Nephron progenitor cell (in vitro differentiated cells): ENCODE measurements around the gene C17orf100.

Experiments
- DNase-seq: peaks from one replicate; pipeline ENCODE4 v3.0.0; 2021
- H3K27ac Mint-ChIP-seq: 2 replicates; pipeline ENCODE4 v1.8.0; 2021; ENCODE audit warnings: mild to moderate bottlenecking, moderate library complexity, mixed read lengths
- H3K27me3 Mint-ChIP-seq: 2 replicates; pipeline ENCODE4 v1.8.0; 2021; ENCODE audit warnings: mild to moderate bottlenecking, low read depth, mixed read lengths; ENCODE audit not compliant: poor library complexity
- H3K36me3 Mint-ChIP-seq: 2 replicates; pipeline ENCODE4 v1.8.0; 2021; ENCODE audit warnings: low read depth, mixed read lengths
- H3K4me1 Mint-ChIP-seq: 2 replicates; pipeline ENCODE4 v1.8.0; 2021; ENCODE audit warnings: mixed read lengths
- H3K4me3 Mint-ChIP-seq: 2 replicates; pipeline ENCODE4 v1.8.0; 2021; ENCODE audit warnings: mild to moderate bottlenecking, moderate library complexity, mixed read lengths
- H3K9me3 Mint-ChIP-seq: 2 replicates; pipeline ENCODE4 v1.8.0; 2021; ENCODE audit warnings: mild to moderate bottlenecking, moderate library complexity, mixed read lengths
- TF ChIP-seq, protein P1 (sequence below): fragments of 200-600 bp; sonication (generic); IDR thresholded peaks from 2 replicates; pipeline ENCODE4 v1.5.0; 2021; ENCODE audit warnings: antibody characterized with exemption

Gene C17orf100

DNA sequence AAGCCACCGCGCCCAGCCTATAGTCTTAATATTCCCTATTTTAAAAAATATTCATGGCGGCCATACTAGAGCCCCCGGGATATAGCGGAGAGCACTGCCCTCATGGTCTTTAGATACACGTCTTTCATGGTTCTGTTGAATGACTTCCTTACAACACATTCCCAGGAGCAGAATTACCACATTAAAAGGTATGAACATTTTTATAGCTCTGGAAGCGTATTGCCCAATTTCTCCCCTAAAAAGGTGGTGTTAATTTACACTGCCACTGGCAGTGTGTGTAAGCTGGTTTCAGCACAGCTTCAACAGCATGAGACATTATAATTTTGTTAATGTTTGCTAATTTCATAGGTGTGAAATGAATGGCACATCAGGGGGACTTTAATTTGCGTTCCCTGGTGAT is 19.0 kb downstream of the C17orf100 start:
- no peak overlapping the region for H3K4me3 Mint-ChIP-seq
- no peaks in the 10 kb centered on the region for H3K36me3 Mint-ChIP-seq
- TF ChIP-seq, protein P1, sequence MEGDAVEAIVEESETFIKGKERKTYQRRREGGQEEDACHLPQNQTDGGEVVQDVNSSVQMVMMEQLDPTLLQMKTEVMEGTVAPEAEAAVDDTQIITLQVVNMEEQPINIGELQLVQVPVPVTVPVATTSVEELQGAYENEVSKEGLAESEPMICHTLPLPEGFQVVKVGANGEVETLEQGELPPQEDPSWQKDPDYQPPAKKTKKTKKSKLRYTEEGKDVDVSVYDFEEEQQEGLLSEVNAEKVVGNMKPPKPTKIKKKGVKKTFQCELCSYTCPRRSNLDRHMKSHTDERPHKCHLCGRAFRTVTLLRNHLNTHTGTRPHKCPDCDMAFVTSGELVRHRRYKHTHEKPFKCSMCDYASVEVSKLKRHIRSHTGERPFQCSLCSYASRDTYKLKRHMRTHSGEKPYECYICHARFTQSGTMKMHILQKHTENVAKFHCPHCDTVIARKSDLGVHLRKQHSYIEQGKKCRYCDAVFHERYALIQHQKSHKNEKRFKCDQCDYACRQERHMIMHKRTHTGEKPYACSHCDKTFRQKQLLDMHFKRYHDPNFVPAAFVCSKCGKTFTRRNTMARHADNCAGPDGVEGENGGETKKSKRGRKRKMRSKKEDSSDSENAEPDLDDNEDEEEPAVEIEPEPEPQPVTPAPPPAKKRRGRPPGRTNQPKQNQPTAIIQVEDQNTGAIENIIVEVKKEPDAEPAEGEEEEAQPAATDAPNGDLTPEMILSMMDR, result no peak
- H3K9me3 Mint-ChIP-seq, result no peaks in the 10 kb centered on the region
- DNase-seq, result no peak
- peaks cover 29% of the 10 kb centered on the region for H3K27me3 Mint-ChIP-seq
- H3K27ac Mint-ChIP-seq, result no peak overlapping the region
- H3K4me1 Mint-ChIP-seq, result peaks cover 11% of the 10 kb centered on the region

DNA sequence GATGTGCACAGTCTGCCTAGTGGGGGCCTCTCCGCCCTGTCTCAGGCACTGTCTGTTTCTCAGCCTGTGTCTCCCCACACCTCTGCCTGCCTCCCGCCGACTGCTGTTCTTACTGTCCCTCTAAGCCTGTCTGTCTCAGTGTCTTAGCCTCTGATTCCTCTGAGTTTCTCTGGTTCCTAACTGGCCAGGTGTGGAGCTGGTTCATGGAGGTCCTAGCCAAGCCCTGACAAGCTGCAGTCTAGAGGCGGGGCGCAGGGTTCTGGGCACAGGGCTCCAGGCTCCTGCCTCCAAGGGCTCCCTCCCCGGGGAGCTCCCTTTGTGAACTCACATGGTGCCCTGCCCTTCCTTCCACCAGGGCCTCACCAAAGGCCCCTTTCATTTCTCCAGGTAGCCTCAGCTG is 19.4 kb downstream of the C17orf100 start:
- TF ChIP-seq, protein P1, result no peak
- peaks cover 25% of the 10 kb centered on the region for H3K27me3 Mint-ChIP-seq
- H3K9me3 Mint-ChIP-seq, result no peaks in the 10 kb centered on the region
- H3K4me3 Mint-ChIP-seq, result no peak overlapping the region
- peaks cover 11% of the 10 kb centered on the region for H3K4me1 Mint-ChIP-seq
- no peak overlapping the region for H3K27ac Mint-ChIP-seq
- no peaks in the 10 kb centered on the region for H3K36me3 Mint-ChIP-seq
- DNase-seq, result no peak

DNA sequence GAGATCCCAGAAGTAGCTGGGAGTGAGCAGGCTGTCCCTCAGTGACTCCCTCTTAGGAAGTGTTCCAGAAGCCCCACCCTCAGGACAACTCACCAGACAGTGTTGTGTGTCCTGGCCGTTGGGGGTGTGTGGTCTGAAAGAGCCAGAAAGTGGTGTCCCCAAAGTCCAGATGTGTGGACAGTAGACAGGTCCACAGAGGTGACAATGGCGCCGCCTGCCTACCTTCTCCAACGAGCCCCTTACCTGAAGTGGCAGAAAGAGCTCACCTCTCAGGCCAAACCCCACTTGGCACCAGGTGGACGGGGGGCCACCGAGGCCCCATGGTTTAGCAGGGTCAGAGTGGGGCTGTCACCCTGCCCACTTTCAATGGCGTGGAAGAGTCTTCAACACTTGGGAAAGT is 19.9 kb downstream of the C17orf100 start:
- H3K9me3 Mint-ChIP-seq, result no peaks in the 10 kb centered on the region
- no peaks in the 10 kb centered on the region for H3K36me3 Mint-ChIP-seq
- DNase-seq, result no peak
- TF ChIP-seq, protein P1, result no peak
- no peak overlapping the region for H3K4me3 Mint-ChIP-seq
- no peak overlapping the region for H3K27ac Mint-ChIP-seq
- peaks cover 27% of the 10 kb centered on the region for H3K27me3 Mint-ChIP-seq
- peaks cover 13% of the 10 kb centered on the region for H3K4me1 Mint-ChIP-seq

DNA sequence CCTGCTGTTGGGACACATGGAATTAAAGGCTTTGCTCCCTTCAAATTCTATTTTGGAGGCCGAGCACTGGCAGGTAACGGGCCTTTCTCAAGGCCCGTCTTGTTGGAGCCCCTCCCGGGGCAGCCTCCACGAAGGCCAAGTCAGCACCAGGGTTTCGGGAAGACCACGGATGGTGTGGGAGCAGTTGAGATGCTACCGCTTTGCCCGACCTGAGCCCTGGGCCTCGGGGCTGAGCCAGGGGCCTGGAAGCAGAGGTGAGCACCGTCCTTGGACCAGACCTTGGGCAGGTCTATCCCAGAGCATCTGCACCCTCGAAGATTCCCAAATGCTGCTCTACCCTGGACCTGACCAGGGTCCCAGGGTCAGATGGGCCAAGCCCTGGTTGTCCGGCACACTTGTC is 23.0 kb downstream of the C17orf100 start:
- Mint-ChIP-seq H3K4me3 (no peak overlapping the region), H3K36me3 (no peaks in the 10 kb centered on the region), H3K4me1 (peaks cover 17% of the 10 kb centered on the region), H3K27me3 (peaks cover 12% of the 10 kb centered on the region), H3K9me3 (no peaks in the 10 kb centered on the region), H3K27ac (no peak overlapping the region)
- TF ChIP-seq, protein P1, result no peak
- DNase-seq, result no peak

DNA sequence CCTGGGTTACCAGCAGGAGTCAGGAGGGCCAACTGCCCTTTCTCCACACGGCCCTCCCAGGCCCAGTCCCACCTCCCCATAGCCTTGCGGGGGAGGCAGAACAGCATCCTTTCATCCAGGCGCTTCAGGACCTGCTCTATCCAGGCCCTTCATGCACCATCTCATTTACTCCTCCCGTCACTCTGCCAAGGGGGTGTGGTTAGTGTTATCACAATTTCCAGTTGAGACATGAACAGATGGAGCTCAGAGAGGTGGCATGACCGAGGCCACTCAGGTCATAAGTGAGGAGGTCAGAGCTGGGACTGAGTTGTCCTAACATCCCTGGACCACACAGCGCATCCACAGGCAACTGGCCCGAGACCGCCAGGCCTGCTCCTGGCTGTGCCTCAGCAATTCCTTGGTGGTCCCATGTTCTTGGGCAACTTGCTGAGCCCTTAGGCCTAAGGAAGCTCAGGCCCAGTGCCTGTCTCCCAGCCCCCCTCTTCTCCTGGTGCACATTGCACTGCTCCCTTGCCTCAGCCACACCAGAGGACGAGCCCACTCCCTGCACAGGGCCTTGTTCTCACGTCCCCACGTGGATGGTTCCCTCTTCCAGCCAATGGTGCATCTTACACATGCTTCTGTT is 23.8 kb downstream of the C17orf100 start:
- Mint-ChIP-seq H3K4me1 (peaks cover 17% of the 10 kb centered on the region), H3K27me3 (peaks cover 17% of the 10 kb centered on the region), H3K9me3 (no peaks in the 10 kb centered on the region), H3K4me3 (no peak overlapping the region), H3K36me3 (no peaks in the 10 kb centered on the region), H3K27ac (no peak overlapping the region)
- TF ChIP-seq, protein P1, result no peak
- no peak for DNase-seq

DNA sequence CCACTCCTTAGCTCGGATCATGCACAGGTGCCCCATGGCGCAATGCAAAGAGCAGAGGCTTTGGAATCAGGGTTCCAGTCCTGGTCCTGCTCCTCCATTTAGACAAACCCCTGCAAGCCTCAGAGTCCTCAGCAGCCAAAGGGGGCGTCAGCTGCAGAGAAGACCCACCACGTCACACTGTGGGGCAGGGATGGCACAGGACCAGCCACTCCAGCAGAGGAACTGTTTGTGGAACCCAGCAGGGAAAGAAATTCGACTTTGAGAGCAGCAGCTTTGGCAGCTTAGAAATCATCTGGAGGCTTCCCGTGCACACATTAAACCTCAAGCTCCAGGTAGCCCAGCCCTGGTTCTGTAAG is 25.2 kb downstream of the C17orf100 start:
- Mint-ChIP-seq H3K4me3 (no peak overlapping the region), H3K27ac (no peak overlapping the region), H3K27me3 (peaks cover 26% of the 10 kb centered on the region), H3K36me3 (no peaks in the 10 kb centered on the region), H3K4me1 (peaks cover 17% of the 10 kb centered on the region), H3K9me3 (no peaks in the 10 kb centered on the region)
- TF ChIP-seq, protein P1, result no peak
- DNase-seq, result no peak
